Measurements from ENCODE around the gene AP5S1. TPM values are rescaled to one million over a fixed set of nuclear protein-coding genes. Genes with fewer than 3 reads are reported as not detected.

The AP5S1 gene
- total and polyA plus RNA-seq, 10 of the 15 experiments (the other 5 are each of a cell fraction or from before 2014, with no cell fraction given): 3.8 to 13.2 (median 7.8) TPM

GRCh38 chr20:3869839-3870634 is 49.7 kb downstream of the AP5S1 start:
- no peak overlapping the region for H3K9ac ChIP-seq (ENCODE audit: control insufficient read depth, insufficient read depth, low read length)
- intact Hi-C loops (cut with micrococcal nuclease; ENCODE audit: unreplicated experiment): no loop called here
- no peaks in the 10 kb centered on the region for H3K4me1 ChIP-seq (ENCODE audit: control insufficient read depth, insufficient read depth, low read length)
- no peak overlapping the region for H3K4me2 ChIP-seq (ENCODE audit: control insufficient read depth, insufficient read depth)
- no peaks in the 10 kb centered on the region for H3K27me3 ChIP-seq (replicated peaks in 1 of 2; ENCODE audit: control insufficient read depth in 2 of 2, insufficient read depth in 2 of 2, low read length in 1 of 2)
- H3K36me3 ChIP-seq (ENCODE audit: control insufficient read depth in 2 of 2, insufficient read depth in 2 of 2, low read length in 1 of 2): peaks cover 7% of the 10 kb centered on the region in 2 experiments; a peak in 3 of 4 replicates
- no peak for FAIRE-seq
- ATAC-seq: no peak
- H2AFZ ChIP-seq (ENCODE audit: control insufficient read depth, low read depth, low read length): no peak overlapping the region
- no peak overlapping the region for H3K27ac ChIP-seq (ENCODE audit: control insufficient read depth, insufficient read depth)
- H3K4me3 ChIP-seq: no peak overlapping the region
- RAD21 ChIA-PET (ENCODE audit: unreplicated experiment): no interaction called here
- 98% methylated on average over 10 of the region's 10 CpGs for WGBS (ENCODE audit: insufficient coverage, insufficient replicate concordance, low lambda C conversion rate, missing lambda C conversion rate)
- DNase-seq (ENCODE audit: low read depth, low spot score): no peak
- in situ Hi-C loops (cut with MboI): no loop called here
- H3K79me2 ChIP-seq (ENCODE audit: control insufficient read depth, insufficient read depth, low read length): no peaks in the 10 kb centered on the region
- no peaks in the 10 kb centered on the region for H4K20me1 ChIP-seq (ENCODE audit: control insufficient read depth, insufficient read depth)
- POLR2A ChIA-PET: interaction anchor here (0.6 kb wide), 1 partner anchor 135 kb away, joined by 3 read pairs; no protein-coding TSS in a partner anchor
- SMC1A ChIA-PET (ENCODE audit: uncharacterized antibody, unreplicated experiment): no interaction called here
- no peaks in the 10 kb centered on the region for H3K9me3 ChIP-seq (replicated peaks; ENCODE audit: control insufficient read depth, insufficient read depth, low read length)
- no TSS peak for BruUV-seq (replicated peaks)
- CTCF ChIA-PET: interaction anchor here (0.7 to 2.2 kb wide), 2 partner anchors 15 to 136 kb away, joined by 3 to 7 read pairs; no protein-coding TSS in a partner anchor
- TF ChIP-seq CBX3 (IDR thresholded peaks at IDR 0.05; ENCODE audit: borderline replicate concordance, low read depth): no peak
- TF ChIP-seq ZSCAN29 (IDR thresholded peaks at IDR 0.05): no peak
- TF ChIP-seq EP300 (IDR thresholded peaks at IDR 0.05; ENCODE audit: borderline replicate concordance in 1 of 2, control insufficient read depth in 1 of 2, low read depth in 2 of 2, low read length in 2 of 2): no peak
- TF ChIP-seq CREB1 (IDR thresholded peaks at IDR 0.05; ENCODE audit: low read depth): no peak
- TF ChIP-seq SP1 (IDR thresholded peaks at IDR 0.05; ENCODE audit: low read depth, low read length): no peak
- no peak for TF ChIP-seq RAD21 (IDR thresholded peaks at IDR 0.05; ENCODE audit: insufficient read depth, low read depth, low read length)
- no peak for TF ChIP-seq SMC3 (IDR thresholded peaks at IDR 0.05; ENCODE audit: borderline replicate concordance, low read length)
- no peak for TF ChIP-seq E2F8 (IDR thresholded peaks at IDR 0.05; ENCODE audit: low read depth, partially characterized antibody)
- TF ChIP-seq MTA2 (IDR thresholded peaks at IDR 0.05; ENCODE audit: low read depth): no peak
- TF ChIP-seq GATAD2B (conservative IDR thresholded peaks at IDR 0.05; ENCODE audit: low read depth): no peak
- no peak for TF ChIP-seq CREM (IDR thresholded peaks at IDR 0.05; ENCODE audit: low read depth)
- TF ChIP-seq BCL11A (IDR thresholded peaks at IDR 0.05; ENCODE audit: low read depth, low read length): no peak
- TF ChIP-seq STAT3 (IDR thresholded peaks at IDR 0.05; ENCODE audit: low read depth, low read length): no peak
- TF ChIP-seq FOXM1 (IDR thresholded peaks at IDR 0.05; ENCODE audit: low read depth, low read length): no peak
